Effector memory CD4-positive, alpha-beta T cell (primary cell): ENCODE data around the gene PTTG1IP2.

Experiments
- DNase-seq, 3 donors: peaks; one replicate each; pipeline ENCODE4 v3.0.0-alpha.2; 2020
- H3K27ac ChIP-seq: 2 replicates; pipeline ENCODE4 v1.7.0; 2013; ENCODE audit warnings: mild to moderate bottlenecking, low read length, moderate library complexity; ENCODE audit not compliant: insufficient read depth, poor library complexity, severe bottlenecking
- H3K27me3 ChIP-seq: replicated peaks from 2 replicates; pipeline ENCODE4 v1.7.0; 2013; ENCODE audit warnings: mild to moderate bottlenecking, low read length; ENCODE audit not compliant: insufficient read depth, control insufficient read depth, poor library complexity, severe bottlenecking
- H3K36me3 ChIP-seq: 2 replicates; pipeline ENCODE4 v1.7.0; 2013; ENCODE audit warnings: mild to moderate bottlenecking, low read length, moderate library complexity; ENCODE audit not compliant: control insufficient read depth, insufficient read depth
- H3K4me1 ChIP-seq: 2 replicates; pipeline ENCODE4 v1.7.0; 2013; ENCODE audit warnings: low read length, mild to moderate bottlenecking; ENCODE audit not compliant: control insufficient read depth, insufficient read depth, poor library complexity, severe bottlenecking
- H3K4me3 ChIP-seq: 2 replicates; pipeline ENCODE4 v1.7.0; 2013; ENCODE audit warnings: low read length, low read depth, mild to moderate bottlenecking; ENCODE audit not compliant: insufficient read depth, poor library complexity, severe bottlenecking
- H3K9me3 ChIP-seq: 2 replicates; pipeline ENCODE4 v1.7.0; 2013; ENCODE audit warnings: mild to moderate bottlenecking, low read length, moderate library complexity; ENCODE audit not compliant: control insufficient read depth

Gene PTTG1IP2

GRCh38 chr7:90507692-90508091 is 38.3 kb downstream of the PTTG1IP2 start:
- Histone ChIP-seq H3K9me3 (no peaks in the 10 kb centered on the region), H3K27ac (no peak overlapping the region), H3K4me3 (no peak overlapping the region), H3K4me1 (no peaks in the 10 kb centered on the region), H3K27me3 (no peaks in the 10 kb centered on the region), H3K36me3 (no peaks in the 10 kb centered on the region)
- no peak for DNase-seq

DNA sequence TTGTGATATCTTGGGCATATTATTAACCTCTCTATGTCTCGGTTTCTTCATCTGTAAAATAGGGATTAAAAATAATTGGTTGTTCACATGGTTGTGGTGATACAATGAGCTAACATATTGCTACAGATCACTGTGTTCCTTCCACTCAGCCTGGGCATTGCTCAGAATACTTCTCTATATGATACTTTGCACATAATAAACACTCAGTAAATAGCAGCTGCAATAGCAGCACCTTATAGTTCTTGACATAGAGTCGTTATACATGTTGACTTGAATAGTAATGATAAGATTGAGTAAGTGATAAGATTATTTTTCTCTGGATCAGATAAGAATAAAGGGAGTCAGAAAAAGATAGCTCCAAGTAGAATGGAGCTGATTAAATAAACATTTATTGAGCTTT is 42.3 kb downstream of the PTTG1IP2 start:
- no peaks in the 10 kb centered on the region for H3K36me3 ChIP-seq
- no peaks in the 10 kb centered on the region for H3K9me3 ChIP-seq
- no peaks in the 10 kb centered on the region for H3K27me3 ChIP-seq
- no peak for DNase-seq
- no peaks in the 10 kb centered on the region for H3K4me1 ChIP-seq
- H3K27ac ChIP-seq: no peak overlapping the region
- H3K4me3 ChIP-seq: no peak overlapping the region

- H3K9me3 ChIP-seq: no peaks in the 10 kb centered on the region
- no peaks in the 10 kb centered on the region for H3K4me1 ChIP-seq
- H3K4me3 ChIP-seq: no peak overlapping the region
- no peaks in the 10 kb centered on the region for H3K36me3 ChIP-seq
- no peaks in the 10 kb centered on the region for H3K27me3 ChIP-seq
- DNase-seq: no peak
- no peak overlapping the region for H3K27ac ChIP-seq
Measured at GRCh38 chr7:90512821-90513254, 43.4 kb downstream of the PTTG1IP2 start.

DNA sequence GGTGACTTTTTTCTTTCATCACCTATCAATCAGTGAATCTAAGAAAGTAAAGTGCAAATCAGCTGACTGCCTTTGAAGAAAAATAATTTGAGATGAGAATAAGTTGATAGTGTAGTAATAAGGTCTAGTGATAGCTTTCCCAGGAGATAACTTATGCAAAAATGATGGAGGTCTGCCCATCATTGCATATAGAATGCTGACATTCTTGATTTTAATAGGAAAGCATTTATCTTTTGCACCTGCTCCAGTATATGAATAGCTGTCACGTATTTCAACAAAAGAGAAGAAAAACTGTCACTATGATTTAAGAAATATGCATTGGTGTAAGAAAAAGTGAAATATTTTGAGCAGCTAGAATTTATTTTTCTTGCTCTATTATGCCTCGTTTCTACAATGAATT is 46.8 kb downstream of the PTTG1IP2 start:
- Histone ChIP-seq H3K4me1 (no peaks in the 10 kb centered on the region), H3K27me3 (no peaks in the 10 kb centered on the region), H3K9me3 (no peaks in the 10 kb centered on the region), H3K27ac (no peak overlapping the region), H3K36me3 (no peaks in the 10 kb centered on the region), H3K4me3 (no peak overlapping the region)
- DNase-seq: no peak

DNA sequence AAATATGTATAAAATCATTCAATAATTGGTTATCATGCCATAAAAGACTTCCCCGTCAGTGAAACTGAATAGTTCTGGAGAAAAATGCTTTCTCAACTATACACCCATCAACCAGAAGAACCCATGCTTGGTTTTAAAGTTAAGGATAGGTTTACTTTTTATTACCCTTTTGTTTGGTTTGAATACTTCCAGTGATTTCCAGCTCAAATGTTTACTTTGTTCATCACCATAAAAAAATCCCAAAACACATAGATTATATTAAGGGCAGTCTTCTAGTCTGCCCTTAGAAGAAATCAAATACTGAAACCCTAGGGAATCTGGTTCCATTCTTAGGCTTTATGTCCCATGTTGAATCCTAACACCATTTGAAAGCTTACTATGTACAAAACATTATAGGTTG is 49.2 kb downstream of the PTTG1IP2 start:
- no peaks in the 10 kb centered on the region for H3K27me3 ChIP-seq
- DNase-seq: no peak
- H3K9me3 ChIP-seq: no peaks in the 10 kb centered on the region
- H3K27ac ChIP-seq: no peak overlapping the region
- H3K4me1 ChIP-seq: no peaks in the 10 kb centered on the region
- H3K36me3 ChIP-seq: no peaks in the 10 kb centered on the region
- no peak overlapping the region for H3K4me3 ChIP-seq

DNA sequence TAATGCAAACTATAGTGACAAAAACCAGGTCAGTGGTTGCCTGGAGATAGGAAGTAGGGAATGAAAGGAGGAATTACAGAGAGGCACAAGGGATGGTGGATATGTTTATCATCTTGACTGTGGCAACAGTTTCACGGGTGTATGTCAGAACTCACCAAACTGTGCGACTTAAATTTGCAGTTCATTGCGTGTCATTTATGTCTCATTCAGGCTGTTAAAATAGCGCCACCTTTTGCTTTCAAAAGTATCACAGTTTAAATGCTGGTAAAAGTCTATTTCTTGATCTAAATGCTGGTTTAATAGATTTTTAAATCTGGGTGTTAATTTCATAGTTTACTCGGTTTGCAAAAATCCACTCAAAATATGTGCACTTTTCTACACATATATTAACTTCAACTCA is 51.0 kb downstream of the PTTG1IP2 start:
- H3K9me3 ChIP-seq: no peaks in the 10 kb centered on the region
- no peak for DNase-seq
- no peaks in the 10 kb centered on the region for H3K36me3 ChIP-seq
- H3K27me3 ChIP-seq: no peaks in the 10 kb centered on the region
- no peaks in the 10 kb centered on the region for H3K4me1 ChIP-seq
- H3K4me3 ChIP-seq: no peak overlapping the region
- no peak overlapping the region for H3K27ac ChIP-seq

DNA sequence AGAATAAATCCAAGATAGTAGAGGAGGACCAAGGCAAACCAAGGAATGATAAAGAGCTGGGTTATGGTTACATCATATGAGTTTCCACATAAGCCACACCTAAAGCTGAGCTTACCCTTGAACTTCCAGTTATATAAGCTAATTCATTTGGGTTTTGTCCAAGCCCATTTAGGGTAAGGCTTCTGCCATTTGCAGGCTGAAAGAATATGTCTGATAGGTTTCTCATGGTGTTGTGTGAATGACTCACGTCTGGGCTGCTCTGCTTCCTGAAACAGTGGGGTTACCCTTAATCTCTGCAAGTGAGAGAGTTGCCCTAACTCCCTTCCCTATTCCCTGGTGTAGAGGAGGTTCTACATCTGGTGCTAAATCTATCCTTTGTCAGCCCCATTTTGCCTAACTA is 60.8 kb downstream of the PTTG1IP2 start:
- Histone ChIP-seq H3K27me3 (no peaks in the 10 kb centered on the region), H3K4me3 (no peak overlapping the region), H3K4me1 (no peaks in the 10 kb centered on the region), H3K9me3 (no peaks in the 10 kb centered on the region), H3K36me3 (no peaks in the 10 kb centered on the region), H3K27ac (no peak overlapping the region)
- no peak for DNase-seq

DNA sequence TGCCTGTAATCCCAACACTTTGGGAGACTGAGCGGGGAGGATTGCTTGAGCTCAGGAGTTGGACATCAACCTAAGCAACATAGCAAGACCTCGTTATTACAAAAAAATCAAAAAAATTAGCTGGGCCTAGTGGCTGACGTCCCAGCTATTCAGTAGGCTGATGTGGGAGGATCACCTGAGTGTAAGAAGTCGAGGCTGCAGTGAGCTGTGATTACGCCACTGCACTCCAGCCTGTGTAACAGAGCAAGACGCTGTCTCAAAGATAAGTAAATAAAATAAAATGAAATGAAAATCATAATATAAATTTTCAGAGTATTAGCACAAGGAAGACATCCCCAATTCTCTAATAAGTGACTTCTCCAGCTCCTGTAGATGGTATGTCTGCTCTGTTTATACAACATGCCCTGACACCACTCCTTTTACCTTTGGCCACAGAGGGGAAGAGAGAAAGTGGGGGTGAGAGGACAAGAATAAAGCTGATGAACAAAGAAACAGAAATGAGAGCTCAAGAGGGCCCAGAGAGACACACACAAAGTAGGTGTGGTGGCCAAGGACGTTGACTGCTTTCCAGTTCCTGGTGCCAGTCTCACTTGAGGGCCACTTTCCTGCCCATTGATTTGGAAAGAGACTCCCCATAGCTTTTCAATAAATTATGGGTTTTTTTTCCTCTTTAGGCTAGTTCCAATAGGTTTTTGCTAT is 62.9 kb downstream of the PTTG1IP2 start:
- no peaks in the 10 kb centered on the region for H3K9me3 ChIP-seq
- H3K36me3 ChIP-seq: no peaks in the 10 kb centered on the region
- no peak overlapping the region for H3K27ac ChIP-seq
- no peaks in the 10 kb centered on the region for H3K27me3 ChIP-seq
- no peak for DNase-seq
- H3K4me3 ChIP-seq: no peak overlapping the region
- no peaks in the 10 kb centered on the region for H3K4me1 ChIP-seq

DNA sequence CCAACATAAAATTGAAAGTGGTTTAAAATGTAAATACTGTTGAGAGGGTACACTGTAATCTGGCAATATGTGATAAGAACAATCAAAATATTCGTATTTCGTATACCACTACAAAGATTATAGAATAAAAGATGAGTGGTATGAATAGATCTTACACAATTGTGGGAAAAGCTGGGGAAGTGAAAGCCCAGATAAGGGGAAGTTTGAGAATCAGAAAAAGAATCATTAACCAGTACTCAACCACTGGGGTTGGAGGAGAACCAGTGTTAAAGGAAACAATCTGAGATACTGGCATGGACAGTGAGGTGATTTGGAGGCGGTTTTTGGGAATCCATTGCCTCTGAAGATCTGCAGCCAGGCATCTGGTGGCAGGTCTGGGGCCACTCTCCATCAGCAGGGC is 67.0 kb downstream of the PTTG1IP2 start:
- H3K36me3 ChIP-seq: no peaks in the 10 kb centered on the region
- no peaks in the 10 kb centered on the region for H3K27me3 ChIP-seq
- DNase-seq: no peak
- no peaks in the 10 kb centered on the region for H3K9me3 ChIP-seq
- no peak overlapping the region for H3K4me3 ChIP-seq
- no peaks in the 10 kb centered on the region for H3K4me1 ChIP-seq
- no peak overlapping the region for H3K27ac ChIP-seq

DNA sequence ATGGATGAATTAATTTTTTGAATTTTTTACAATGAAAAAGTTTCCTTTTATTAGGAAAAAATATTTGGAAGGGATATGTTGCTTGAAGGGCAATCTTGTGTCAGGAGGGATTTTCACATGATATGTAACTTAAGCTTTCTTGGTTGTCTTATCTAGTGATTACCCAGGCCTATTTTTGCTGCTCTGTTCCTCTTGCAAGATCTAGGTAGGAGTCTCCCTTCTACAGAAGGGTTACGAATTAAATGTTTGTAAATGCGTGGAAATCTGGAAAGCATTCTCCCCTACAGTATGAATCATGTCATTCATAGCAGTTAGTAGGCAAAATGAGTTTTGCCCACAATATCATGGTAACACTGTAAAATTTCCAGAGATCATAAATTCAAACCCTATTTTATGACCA is 69.0 kb downstream of the PTTG1IP2 start:
- no peak for DNase-seq
- Histone ChIP-seq H3K4me1 (no peaks in the 10 kb centered on the region), H3K36me3 (no peaks in the 10 kb centered on the region), H3K27ac (no peak overlapping the region), H3K27me3 (no peaks in the 10 kb centered on the region), H3K9me3 (no peaks in the 10 kb centered on the region), H3K4me3 (no peak overlapping the region)
